Nephron progenitor cell (in vitro differentiated cells): Measurements from ENCODE around the gene PIP4K2B.

Experiments used
- DNase-seq: peaks from one replicate; pipeline ENCODE4 v3.0.0; 2021
- H3K27ac Mint-ChIP-seq: 2 replicates; pipeline ENCODE4 v1.8.0; 2021; ENCODE audit warnings: mild to moderate bottlenecking, moderate library complexity, mixed read lengths
- H3K27me3 Mint-ChIP-seq: 2 replicates; pipeline ENCODE4 v1.8.0; 2021; ENCODE audit warnings: mild to moderate bottlenecking, low read depth, mixed read lengths; ENCODE audit not compliant: poor library complexity
- H3K36me3 Mint-ChIP-seq: 2 replicates; pipeline ENCODE4 v1.8.0; 2021; ENCODE audit warnings: low read depth, mixed read lengths
- H3K4me1 Mint-ChIP-seq: 2 replicates; pipeline ENCODE4 v1.8.0; 2021; ENCODE audit warnings: mixed read lengths
- H3K4me3 Mint-ChIP-seq: 2 replicates; pipeline ENCODE4 v1.8.0; 2021; ENCODE audit warnings: mild to moderate bottlenecking, moderate library complexity, mixed read lengths
- H3K9me3 Mint-ChIP-seq: 2 replicates; pipeline ENCODE4 v1.8.0; 2021; ENCODE audit warnings: mild to moderate bottlenecking, moderate library complexity, mixed read lengths
- CTCF ChIP-seq: fragments of 200-600 bp; sonication (generic); IDR thresholded peaks from 2 replicates; pipeline ENCODE4 v1.5.0; 2021; ENCODE audit warnings: antibody characterized with exemption

PIP4K2B gene

DNA sequence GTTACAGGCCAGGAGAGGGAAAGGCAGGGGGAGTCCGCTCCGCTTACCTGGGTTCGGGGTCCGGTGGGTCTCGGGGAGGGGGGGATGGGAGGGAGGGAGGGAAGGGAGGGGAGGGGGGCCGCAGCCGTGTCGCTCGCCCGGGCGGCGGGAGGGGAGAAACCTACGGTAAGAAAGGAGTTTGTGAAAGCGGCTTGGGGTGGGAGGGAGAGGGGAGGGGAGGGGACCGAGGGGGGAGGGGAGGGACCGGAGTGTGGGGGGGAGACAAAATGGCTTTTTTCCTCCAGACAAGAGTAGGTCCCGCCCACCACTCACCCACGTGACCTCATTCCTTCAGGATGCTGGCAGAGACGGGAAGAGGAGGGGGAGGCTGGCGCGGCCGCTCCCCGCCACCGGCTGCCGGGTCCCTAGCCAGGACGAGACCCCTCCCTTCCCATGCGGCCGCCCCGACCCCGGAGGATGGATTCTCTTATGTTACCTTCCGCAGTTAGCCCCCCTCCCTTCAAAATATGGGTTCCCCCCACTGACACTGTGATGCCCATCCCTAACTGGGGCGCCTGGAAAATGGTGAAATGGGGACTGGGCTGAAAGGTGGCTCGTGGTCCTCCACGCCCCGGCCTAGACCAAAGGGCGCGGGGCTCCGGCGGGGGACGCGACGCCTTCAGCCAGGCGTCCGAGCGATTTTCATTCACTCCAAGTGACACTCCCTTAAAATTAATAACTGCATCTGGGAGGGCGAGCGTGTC, 51.0 kb downstream of the PIP4K2B start, which contains the start of gene PCGF2:
Gene PCGF2 (minus strand): TSS at position 188 of the 743 bp plus-strand sequence. CDS start 7,934 bp downstream, outside the sequence.
- peak; percentile 95 for DNase-seq
- H3K9me3 Mint-ChIP-seq, result no peaks in the 10 kb centered on the region
- H3K4me1 Mint-ChIP-seq, result peaks cover 59% of the 10 kb centered on the region
- H3K27ac Mint-ChIP-seq, result peak within 1 kb of the TSS; percentile 50
- TF ChIP-seq CTCF, result no peak
- no peaks in the 10 kb centered on the region for H3K27me3 Mint-ChIP-seq
- peaks cover 5% of the 10 kb centered on the region for H3K36me3 Mint-ChIP-seq
- peak within 1 kb of the TSS; percentile 98 for H3K4me3 Mint-ChIP-seq

GRCh38 chr17:38747463-38748148, 51.8 kb downstream of the PIP4K2B start:
- TF ChIP-seq CTCF, result no peak
- peak; percentile 78 for DNase-seq
- H3K4me3 Mint-ChIP-seq, result peak overlapping the region; percentile 98
- no peaks in the 10 kb centered on the region for H3K27me3 Mint-ChIP-seq
- H3K4me1 Mint-ChIP-seq, result peaks cover 64% of the 10 kb centered on the region
- peak overlapping the region; percentile 50 for H3K27ac Mint-ChIP-seq
- peaks cover 5% of the 10 kb centered on the region for H3K36me3 Mint-ChIP-seq
- no peaks in the 10 kb centered on the region for H3K9me3 Mint-ChIP-seq

DNA sequence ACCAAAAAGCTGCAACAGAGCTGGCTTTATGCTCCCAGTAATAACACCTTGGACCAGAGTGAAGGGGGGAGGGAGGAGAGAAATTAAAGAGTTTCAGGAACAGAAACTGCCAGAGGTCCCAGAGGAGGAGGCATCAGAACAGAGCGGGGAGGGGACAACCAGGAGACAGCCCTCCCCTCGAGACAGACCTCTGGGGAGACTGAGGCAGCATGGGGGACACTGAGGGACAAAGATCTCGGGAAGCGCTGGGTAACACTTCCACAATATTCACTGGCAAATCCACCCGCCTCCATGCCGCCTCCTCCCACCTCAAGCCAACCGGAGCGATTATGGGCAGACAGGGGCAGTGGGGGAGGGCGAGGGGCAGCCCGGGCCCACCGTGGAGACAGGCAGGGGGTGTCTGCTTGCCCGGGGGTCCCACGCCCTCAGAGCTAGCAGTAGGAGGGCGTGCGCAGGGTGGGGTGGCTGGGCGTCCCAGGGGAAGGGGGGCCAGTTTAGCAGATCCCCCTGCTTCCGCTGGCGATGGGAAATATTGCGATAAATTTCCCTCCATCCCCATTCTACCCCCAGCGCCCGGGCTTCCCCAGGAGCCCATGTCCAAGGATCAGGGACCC, 52.4 kb downstream of the PIP4K2B start:
- H3K27me3 Mint-ChIP-seq, result no peaks in the 10 kb centered on the region
- no peak overlapping the region for H3K27ac Mint-ChIP-seq
- H3K4me1 Mint-ChIP-seq, result peaks cover 67% of the 10 kb centered on the region
- H3K9me3 Mint-ChIP-seq, result no peaks in the 10 kb centered on the region
- no peak for DNase-seq
- H3K36me3 Mint-ChIP-seq, result peaks cover 5% of the 10 kb centered on the region
- H3K4me3 Mint-ChIP-seq, result peak overlapping the region; percentile 98
- TF ChIP-seq CTCF, result no peak

GRCh38 chr17:38746004-38746848, 53.1 kb downstream of the PIP4K2B start:
- Mint-ChIP-seq H3K36me3 (peaks cover 7% of the 10 kb centered on the region), H3K27me3 (no peaks in the 10 kb centered on the region), H3K4me1 (peaks cover 72% of the 10 kb centered on the region), H3K27ac (peak overlapping the region; percentile 3), H3K4me3 (peak overlapping the region; percentile 98), H3K9me3 (no peaks in the 10 kb centered on the region)
- DNase-seq, result no peak
- TF ChIP-seq CTCF, result no peak

GRCh38 chr17:38745545-38745944, 53.8 kb downstream of the PIP4K2B start:
- H3K9me3 Mint-ChIP-seq, result no peaks in the 10 kb centered on the region
- peaks cover 72% of the 10 kb centered on the region for H3K4me1 Mint-ChIP-seq
- peaks cover 13% of the 10 kb centered on the region for H3K36me3 Mint-ChIP-seq
- DNase-seq, result no peak
- no peaks in the 10 kb centered on the region for H3K27me3 Mint-ChIP-seq
- TF ChIP-seq CTCF, result no peak
- H3K4me3 Mint-ChIP-seq, result peak overlapping the region; percentile 98
- H3K27ac Mint-ChIP-seq, result no peak overlapping the region
